Upper lobe of right lung (tissue), 1 donor: Measurements from ENCODE around the gene PACS2. TPM values are rescaled to one million over a fixed set of nuclear protein-coding genes. Genes with fewer than 3 reads are reported as not detected.

Experiments used
- ATAC-seq: fragments of 200-7000 bp; cut with Tn5 transposase; one replicate; pipeline ENCODE4 v1.9.1; 2020; ENCODE audit warnings: mild to moderate bottlenecking, moderate library complexity
- DNase-seq: peaks from one replicate; pipeline ENCODE4 v3.0.0-alpha.2; 2020
- H3K27ac ChIP-seq: fragments of 200-600 bp; one replicate; pipeline ENCODE4 v1.8.0; 2022
- H3K27me3 ChIP-seq: fragments of 200-600 bp; one replicate; pipeline ENCODE4 v1.8.0; 2022; ENCODE audit warnings: mild to moderate bottlenecking
- H3K36me3 ChIP-seq: fragments of 200-600 bp; one replicate; pipeline ENCODE4 v1.8.0; 2022
- H3K4me1 ChIP-seq: fragments of 200-600 bp; one replicate; pipeline ENCODE4 v1.8.0; 2022
- H3K4me3 ChIP-seq: fragments of 200-600 bp; one replicate; pipeline ENCODE4 v1.8.0; 2022; ENCODE audit warnings: mild to moderate bottlenecking
- H3K9me3 ChIP-seq: fragments of 200-600 bp; one replicate; pipeline ENCODE4 v1.8.0; 2022
- intact Hi-C: fragments of 100-400 bp; cut with DNase I; formaldehyde crosslinking; loops from one replicate; pipeline ENCODE4 v1.11.0; 2022
- total RNA-seq: library from RNA; stranded (reverse); fragmentation: NEBNext Ultra II Directional; extraction: Animal tissue kit (Norgen Biotek cat#: 25700); gene quantifications from one replicate; pipeline ENCODE4 v1.2.1, GENCODE V29; 2021
- TF ChIP-seq, protein P1 (sequence below): fragments of 200-600 bp; IDR thresholded peaks from one replicate; pipeline ENCODE4 v1.8.0; 2022; ENCODE audit warnings: antibody characterized with exemption
- donor health status: DM: no; HTN: yes; CAD: no; lungs with severe emphysema.

Gene PACS2
- total RNA-seq, 1 donor from 2014 or later = 86.6 TPM

DNA sequence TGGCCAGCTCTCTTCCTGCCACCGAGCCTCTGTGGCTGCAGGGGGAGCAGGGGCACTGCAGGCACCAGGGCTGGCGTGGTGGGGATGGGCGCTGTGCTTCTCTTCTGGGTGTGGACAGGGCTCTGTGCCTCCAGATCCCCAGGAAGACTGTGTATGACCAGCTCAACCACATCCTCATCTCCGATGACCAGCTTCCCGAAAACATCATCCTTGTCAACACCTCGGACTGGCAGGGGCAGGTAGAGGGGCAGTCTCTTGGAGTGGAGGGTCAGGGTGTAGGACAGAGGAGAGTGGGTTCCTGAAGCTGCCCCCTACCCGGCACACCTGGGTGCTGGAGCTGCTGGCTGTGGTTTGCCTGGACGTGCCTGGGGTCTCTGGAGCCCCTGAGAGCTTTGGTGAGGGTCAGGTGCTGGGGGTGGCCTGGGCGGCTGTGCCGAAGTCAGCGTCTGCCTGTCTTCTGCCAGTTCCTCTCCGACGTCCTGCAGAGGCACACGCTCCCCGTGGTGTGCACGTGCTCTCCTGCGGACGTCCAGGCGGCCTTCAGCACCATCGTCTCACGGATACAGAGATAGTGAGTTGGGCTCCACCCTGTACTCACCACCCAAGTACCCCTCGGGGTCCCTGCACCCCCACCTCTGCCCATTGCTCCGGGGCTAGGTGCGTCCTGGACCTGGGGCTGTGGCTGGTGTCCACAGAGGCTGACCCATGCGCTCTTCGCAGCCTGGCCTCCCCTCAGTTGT, 68.0 kb downstream of the PACS2 start:
- DNase-seq = no peak
- no peaks in the 10 kb centered on the region for H3K9me3 ChIP-seq
- intact Hi-C loops = no loop called here
- H3K4me1 ChIP-seq = no peaks in the 10 kb centered on the region
- peaks cover 41% of the 10 kb centered on the region for H3K36me3 ChIP-seq
- H3K4me3 ChIP-seq = no peak overlapping the region
- TF ChIP-seq, protein P1, sequence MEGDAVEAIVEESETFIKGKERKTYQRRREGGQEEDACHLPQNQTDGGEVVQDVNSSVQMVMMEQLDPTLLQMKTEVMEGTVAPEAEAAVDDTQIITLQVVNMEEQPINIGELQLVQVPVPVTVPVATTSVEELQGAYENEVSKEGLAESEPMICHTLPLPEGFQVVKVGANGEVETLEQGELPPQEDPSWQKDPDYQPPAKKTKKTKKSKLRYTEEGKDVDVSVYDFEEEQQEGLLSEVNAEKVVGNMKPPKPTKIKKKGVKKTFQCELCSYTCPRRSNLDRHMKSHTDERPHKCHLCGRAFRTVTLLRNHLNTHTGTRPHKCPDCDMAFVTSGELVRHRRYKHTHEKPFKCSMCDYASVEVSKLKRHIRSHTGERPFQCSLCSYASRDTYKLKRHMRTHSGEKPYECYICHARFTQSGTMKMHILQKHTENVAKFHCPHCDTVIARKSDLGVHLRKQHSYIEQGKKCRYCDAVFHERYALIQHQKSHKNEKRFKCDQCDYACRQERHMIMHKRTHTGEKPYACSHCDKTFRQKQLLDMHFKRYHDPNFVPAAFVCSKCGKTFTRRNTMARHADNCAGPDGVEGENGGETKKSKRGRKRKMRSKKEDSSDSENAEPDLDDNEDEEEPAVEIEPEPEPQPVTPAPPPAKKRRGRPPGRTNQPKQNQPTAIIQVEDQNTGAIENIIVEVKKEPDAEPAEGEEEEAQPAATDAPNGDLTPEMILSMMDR = no peak
- H3K27ac ChIP-seq = no peak overlapping the region
- no peak for ATAC-seq
- no peaks in the 10 kb centered on the region for H3K27me3 ChIP-seq

DNA sequence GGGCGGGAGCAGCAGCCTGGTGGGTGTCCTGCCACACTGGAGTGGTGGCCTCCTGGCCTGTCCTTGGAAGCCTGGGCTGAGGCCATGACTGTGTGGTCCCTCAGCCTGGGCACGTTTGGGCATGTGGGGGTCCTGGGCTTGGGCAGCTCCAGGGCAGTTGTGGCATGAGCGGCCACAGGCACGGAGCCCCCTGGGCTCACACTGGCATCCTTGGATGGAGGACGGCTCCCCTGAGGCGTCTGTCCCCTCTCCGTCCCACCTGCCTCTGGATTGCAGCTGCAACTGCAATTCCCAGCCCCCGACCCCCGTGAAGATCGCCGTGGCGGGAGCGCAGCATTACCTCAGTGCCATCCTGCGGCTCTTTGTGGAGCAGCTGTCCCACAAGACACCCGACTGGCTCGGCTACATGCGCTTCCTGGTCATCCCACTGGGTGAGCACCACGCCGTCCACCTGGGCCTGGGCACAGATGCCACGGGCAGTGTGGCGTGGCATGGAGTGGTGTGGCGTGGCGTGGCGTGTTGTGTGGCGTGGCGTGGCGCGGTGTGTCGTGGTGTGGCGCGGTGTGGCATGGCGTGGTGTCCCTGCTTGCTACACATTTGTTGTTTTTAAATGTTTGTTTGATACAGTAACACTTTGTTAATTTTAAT, 68.7 kb downstream of the PACS2 start:
- intact Hi-C loops = no loop called here
- TF ChIP-seq, protein P1 = no peak

DNA sequence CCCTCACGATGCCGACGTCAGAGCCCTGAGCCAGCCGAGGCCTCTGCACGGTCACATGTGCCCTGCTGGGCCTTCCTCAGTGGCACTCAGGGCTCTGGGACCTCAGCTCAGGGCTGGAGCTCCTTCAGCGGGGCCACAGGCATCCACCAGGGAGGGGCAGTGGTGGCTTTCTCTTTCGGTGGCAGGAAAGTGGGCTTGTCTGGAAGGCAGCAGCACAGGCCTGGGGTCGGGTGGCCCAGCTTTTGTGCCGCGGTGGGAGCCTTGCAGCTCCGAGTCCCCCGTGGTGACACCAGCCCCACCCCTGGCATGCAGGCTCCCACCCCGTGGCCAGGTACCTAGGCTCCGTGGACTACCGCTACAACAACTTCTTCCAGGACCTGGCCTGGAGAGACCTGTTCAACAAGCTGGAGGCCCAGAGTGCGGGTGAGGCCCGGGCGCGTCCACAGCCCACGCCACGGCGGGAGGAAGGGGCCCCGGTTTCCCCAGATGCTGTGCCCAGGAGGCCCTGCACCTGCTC, 69.6 kb downstream of the PACS2 start:
- TF ChIP-seq, protein P1 = no peak
- H3K4me1 ChIP-seq = peaks cover 2% of the 10 kb centered on the region
- no peaks in the 10 kb centered on the region for H3K27me3 ChIP-seq
- DNase-seq (no peak), ATAC-seq (no peak)
- no peaks in the 10 kb centered on the region for H3K9me3 ChIP-seq
- H3K27ac ChIP-seq = no peak overlapping the region
- H3K4me3 ChIP-seq = no peak overlapping the region
- peaks cover 41% of the 10 kb centered on the region for H3K36me3 ChIP-seq
- intact Hi-C loops = no loop called here

More for the DNA sequence above, 68.7 kb downstream of the PACS2 start:
- Histone ChIP-seq H3K4me1 (no peaks in the 10 kb centered on the region), H3K9me3 (no peaks in the 10 kb centered on the region), H3K27ac (no peak overlapping the region), H3K36me3 (peaks cover 41% of the 10 kb centered on the region), H3K27me3 (no peaks in the 10 kb centered on the region), H3K4me3 (no peak overlapping the region)
- no peak for ATAC-seq
- DNase-seq = no peak

DNA sequence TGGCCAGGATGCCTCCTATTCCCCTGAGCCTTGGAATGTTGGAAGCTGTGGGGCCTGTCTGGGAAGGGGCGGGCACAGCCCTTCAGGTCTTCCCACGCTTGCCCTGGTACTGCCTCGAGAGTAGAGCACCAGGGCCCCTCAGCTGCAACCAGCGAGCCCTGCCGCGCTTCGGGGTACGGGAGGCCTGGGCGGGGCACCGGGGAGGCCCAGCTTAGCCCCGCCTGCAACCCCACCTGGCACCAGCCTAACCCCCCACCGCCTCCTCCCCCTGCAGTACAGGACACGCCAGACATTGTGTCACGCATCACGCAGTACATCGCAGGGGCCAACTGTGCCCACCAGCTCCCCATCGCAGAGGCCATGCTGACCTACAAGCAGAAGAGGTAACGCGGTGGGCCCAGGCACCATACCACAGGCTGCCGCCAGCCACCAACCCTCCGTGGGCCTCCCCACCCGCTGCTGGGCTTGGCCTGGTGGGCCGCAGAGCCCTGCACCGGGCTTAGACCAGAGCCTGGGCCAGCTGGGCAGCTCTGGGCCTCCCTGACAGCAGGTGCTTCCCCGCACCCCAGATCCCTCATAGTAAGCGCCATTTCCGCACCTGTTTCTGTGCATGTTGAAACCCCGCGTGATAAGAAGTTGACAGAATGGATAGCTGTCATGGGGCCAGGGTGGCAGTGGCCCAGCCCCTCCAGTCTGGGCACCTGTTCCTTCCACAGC, 70.2 kb downstream of the PACS2 start:
- DNase-seq = no peak
- Histone ChIP-seq H3K4me1 (peaks cover 9% of the 10 kb centered on the region), H3K9me3 (no peaks in the 10 kb centered on the region), H3K27ac (no peak overlapping the region), H3K27me3 (no peaks in the 10 kb centered on the region), H3K4me3 (no peak overlapping the region), H3K36me3 (peaks cover 41% of the 10 kb centered on the region)
- ATAC-seq = no peak
- intact Hi-C loops = no loop called here
- TF ChIP-seq, protein P1 = no peak

DNA sequence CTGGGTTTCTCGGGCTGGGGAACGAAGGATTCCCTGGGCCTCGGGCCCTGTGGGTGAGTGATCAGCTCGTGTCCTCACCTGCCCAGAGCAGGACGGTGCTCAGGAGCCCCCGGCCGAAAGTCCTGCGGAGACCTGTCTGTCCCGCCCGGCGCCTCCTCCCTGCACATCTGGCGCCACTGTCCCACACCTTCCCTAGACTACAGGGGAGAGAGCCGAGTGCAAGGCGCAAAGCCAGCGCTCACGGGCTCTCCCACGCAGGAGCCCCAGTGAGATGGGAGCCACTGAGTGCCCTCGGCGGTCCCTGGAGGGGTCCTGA, 70.7 kb downstream of the PACS2 start:
- ATAC-seq = no peak
- intact Hi-C loops = no loop called here
- Histone ChIP-seq H3K27me3 (no peaks in the 10 kb centered on the region), H3K4me1 (peaks cover 14% of the 10 kb centered on the region), H3K36me3 (peaks cover 41% of the 10 kb centered on the region), H3K9me3 (no peaks in the 10 kb centered on the region), H3K27ac (no peak overlapping the region), H3K4me3 (no peak overlapping the region)
- DNase-seq = no peak
- TF ChIP-seq, protein P1 = no peak
